ENCODE results near the gene MBD3L4.

The MBD3L4 gene

GRCh38 chr19:7000333-7000732 lies 39.6 kb downstream of the MBD3L4 start:
- no peak for TF ChIP-seq CTCF (IDR thresholded peaks at IDR 0.05; ENCODE audit: low read length, missing control alignments)
- DNase-seq (ENCODE audit: low read depth) = no peak
- H3K4me3 ChIP-seq (replicated peaks; ENCODE audit: low read depth, low read length) = no peak overlapping the region

DNA sequence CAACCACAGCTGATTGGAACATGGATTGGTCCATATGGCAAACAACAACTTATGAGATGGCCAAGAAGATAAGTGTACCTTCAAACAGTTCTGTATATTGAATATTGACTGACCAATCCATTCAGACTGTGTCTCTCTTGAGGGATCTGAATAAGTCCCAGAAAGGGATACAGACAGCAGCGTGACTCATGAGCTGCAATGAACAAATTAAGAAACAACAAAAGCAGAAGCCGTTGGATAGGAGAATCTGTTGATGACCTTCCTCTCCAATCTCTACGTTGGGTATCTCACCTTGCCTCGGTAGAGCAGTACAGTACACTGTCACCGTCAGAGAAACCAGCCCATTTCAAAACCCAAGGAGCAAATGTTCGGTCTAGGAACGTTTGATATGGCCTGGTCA lies 40.0 kb downstream of the MBD3L4 start:
- no peak for DNase-seq (ENCODE audit: low read depth)
- no peak overlapping the region for H3K4me3 ChIP-seq (replicated peaks; ENCODE audit: low read depth, low read length)
- no peak for TF ChIP-seq CTCF (IDR thresholded peaks at IDR 0.05; ENCODE audit: low read length, missing control alignments)

- no peak for TF ChIP-seq CTCF (IDR thresholded peaks at IDR 0.05; ENCODE audit: low read length, missing control alignments)
Observed at GRCh38 chr19:6997679-6998445, 42.1 kb downstream of the MBD3L4 start.

GRCh38 chr19:6996810-6997209 lies 43.2 kb downstream of the MBD3L4 start:
- DNase-seq (ENCODE audit: low read depth) = no peak
- TF ChIP-seq CTCF (IDR thresholded peaks at IDR 0.05; ENCODE audit: low read length, missing control alignments) = no peak
- no peak overlapping the region for H3K4me3 ChIP-seq (replicated peaks; ENCODE audit: low read depth, low read length)

More at GRCh38 chr19:6997679-6998445, 42.1 kb downstream of the MBD3L4 start:
- DNase-seq (ENCODE audit: low read depth) = peak; percentile 18
- H3K4me3 ChIP-seq (replicated peaks; ENCODE audit: low read depth, low read length) = no peak overlapping the region

- no peak overlapping the region for H3K4me3 ChIP-seq (replicated peaks; ENCODE audit: low read depth, low read length)
- no peak for DNase-seq (ENCODE audit: low read depth)
- no peak for TF ChIP-seq CTCF (IDR thresholded peaks at IDR 0.05; ENCODE audit: low read length, missing control alignments)
Observed at GRCh38 chr19:6995054-6995453, 44.9 kb downstream of the MBD3L4 start.

DNA sequence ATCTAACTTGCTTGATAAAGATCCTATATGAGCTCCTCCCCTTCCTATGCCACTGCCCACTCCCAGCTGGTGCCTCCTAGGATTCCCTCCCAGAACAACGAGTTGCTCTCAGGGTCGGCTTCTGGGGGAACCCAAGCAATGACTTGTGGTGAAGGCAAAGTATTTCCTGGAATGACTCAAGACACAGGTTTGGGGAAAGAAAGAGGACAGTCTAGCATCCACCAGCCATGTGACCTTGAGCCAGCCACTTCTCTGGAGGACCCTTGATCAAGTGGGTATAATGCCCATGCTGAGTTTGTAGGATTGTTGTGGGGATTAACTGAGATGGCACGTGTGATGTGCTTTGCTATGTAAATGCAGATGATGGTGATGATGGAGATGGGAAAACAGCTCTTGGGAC lies 51.7 kb downstream of the MBD3L4 start:
- no peak for TF ChIP-seq CTCF (IDR thresholded peaks at IDR 0.05; ENCODE audit: low read length, missing control alignments)
- DNase-seq (ENCODE audit: low read depth) = no peak
- H3K4me3 ChIP-seq (replicated peaks; ENCODE audit: low read depth, low read length) = no peak overlapping the region

- TF ChIP-seq CTCF (IDR thresholded peaks at IDR 0.05; ENCODE audit: low read length, missing control alignments) = no peak
- no peak overlapping the region for H3K4me3 ChIP-seq (replicated peaks; ENCODE audit: low read depth, low read length)
- DNase-seq (ENCODE audit: low read depth) = no peak
Observed at GRCh38 chr19:6987850-6988249, 52.1 kb downstream of the MBD3L4 start.

All from fibroblast of pulmonary artery (primary cell).